ENCODE data around the gene PTDSS2. TPM values are rescaled to one million over a fixed set of nuclear protein-coding genes. Genes with fewer than 3 reads are reported as not detected.

The PTDSS2 gene
- total and polyA plus RNA-seq, 4 experiments from 2014 or later = 5.5 to 26.1 (median 14.8) TPM

DNA sequence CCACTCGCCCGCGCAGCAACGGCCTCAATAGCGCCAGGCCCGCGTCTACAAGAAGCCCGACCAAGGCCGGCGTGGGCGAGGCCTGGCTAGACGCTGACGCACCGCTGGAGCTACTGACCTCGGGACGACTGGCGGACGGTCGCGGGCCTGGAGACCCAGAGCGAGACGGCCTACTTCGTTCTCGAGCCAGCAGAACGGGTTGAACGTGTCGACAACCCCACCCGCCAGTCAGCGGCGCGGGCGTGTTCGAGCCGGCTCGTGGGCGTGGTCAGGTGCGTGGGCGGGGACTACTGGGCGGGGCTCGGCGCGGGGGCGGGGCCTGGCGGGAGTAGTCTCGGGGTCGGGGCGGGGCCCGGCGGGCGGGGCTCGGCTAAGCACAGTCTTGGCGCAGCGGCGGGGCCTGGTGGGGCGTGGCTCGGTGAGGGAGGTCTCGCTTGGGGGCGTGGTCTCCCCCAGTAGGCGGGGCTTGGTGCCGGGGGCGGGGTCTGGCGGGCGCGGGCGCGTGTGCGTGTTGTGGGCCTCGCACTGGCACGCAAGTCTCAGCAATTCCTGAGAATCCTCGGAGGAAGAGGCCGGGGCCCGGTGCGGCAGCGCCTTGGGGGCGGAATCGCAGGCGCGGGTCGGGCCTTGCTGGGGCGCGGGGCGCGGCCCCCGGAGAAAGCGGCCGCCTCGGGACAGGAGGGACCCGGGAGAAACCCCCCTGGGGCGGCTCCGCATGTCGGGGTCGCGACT is 57.1 kb downstream of the PTDSS2 start, which contains the start of gene RNH1:
TSS of gene RNH1 (minus strand) at position 248 of the 732 bp plus-strand sequence. CDS start 5,080 bp downstream, outside the sequence.
- peak; percentile 96 to 98 (median 97) for DNase-seq
- peak within 1 kb of the TSS; percentile 100 for H3K27ac Mint-ChIP-seq
- H3K27me3 Mint-ChIP-seq = no peaks in the 10 kb centered on the region
- peaks cover 5 to 42% (median 25%) of the 10 kb centered on the region in 4 donors for H3K4me1 Mint-ChIP-seq
- peaks cover 35% of the 10 kb centered on the region for H3K4me1 ChIP-seq (ENCODE audit: insufficient read depth, low read length)
- no peaks in the 10 kb centered on the region for H3K27me3 ChIP-seq (ENCODE audit: insufficient read depth, low read length)
- no peaks in the 10 kb centered on the region for H3K9me3 Mint-ChIP-seq
- ChIA-PET POLR2A (ENCODE audit: partially characterized antibody) (interaction anchor here (0.8 to 3.4 kb wide), 36 partner anchors 9 to 336 kb away, joined by 3 to 47 read pairs (median 5); partner anchors contain the start of genes BET1L, DEAF1, HRAS and LRRC56), CTCF (ENCODE audit: partially characterized antibody) (interaction anchor here (1.2 to 2.5 kb wide), 3 partner anchors 11 to 59 kb away, joined by 4 to 14 read pairs (median 5); partner anchors contain the start of gene PTDSS2)
- intact Hi-C loops (cut with micrococcal nuclease) = loop anchor here (1.0 to 2.0 kb wide), 10 partner anchors 11 to 300 kb away; partner anchors contain the start of genes BET1L, DEAF1, HRAS and PHRF1
- H3K9me3 ChIP-seq (ENCODE audit: control insufficient read depth in 1 of 2, low read length in 2 of 2) = no peaks in the 10 kb centered on the region
- H3K36me3 ChIP-seq (ENCODE audit: insufficient read depth, low read length) = peaks cover 3% of the 10 kb centered on the region
- H3K4me3 ChIP-seq (ENCODE audit: low read length in 2 of 2) = peak within 1 kb of the TSS; percentile 91 to 99
- H3K36me3 Mint-ChIP-seq = peaks cover 9 to 20% of the 10 kb centered on the region in 2 donors
- peak within 1 kb of the TSS; percentile 95 to 100 (median 98) for H3K4me3 Mint-ChIP-seq
- peak within 1 kb of the TSS; percentile 100 for H3K27ac ChIP-seq (ENCODE audit: low read depth, low read length)

DNA sequence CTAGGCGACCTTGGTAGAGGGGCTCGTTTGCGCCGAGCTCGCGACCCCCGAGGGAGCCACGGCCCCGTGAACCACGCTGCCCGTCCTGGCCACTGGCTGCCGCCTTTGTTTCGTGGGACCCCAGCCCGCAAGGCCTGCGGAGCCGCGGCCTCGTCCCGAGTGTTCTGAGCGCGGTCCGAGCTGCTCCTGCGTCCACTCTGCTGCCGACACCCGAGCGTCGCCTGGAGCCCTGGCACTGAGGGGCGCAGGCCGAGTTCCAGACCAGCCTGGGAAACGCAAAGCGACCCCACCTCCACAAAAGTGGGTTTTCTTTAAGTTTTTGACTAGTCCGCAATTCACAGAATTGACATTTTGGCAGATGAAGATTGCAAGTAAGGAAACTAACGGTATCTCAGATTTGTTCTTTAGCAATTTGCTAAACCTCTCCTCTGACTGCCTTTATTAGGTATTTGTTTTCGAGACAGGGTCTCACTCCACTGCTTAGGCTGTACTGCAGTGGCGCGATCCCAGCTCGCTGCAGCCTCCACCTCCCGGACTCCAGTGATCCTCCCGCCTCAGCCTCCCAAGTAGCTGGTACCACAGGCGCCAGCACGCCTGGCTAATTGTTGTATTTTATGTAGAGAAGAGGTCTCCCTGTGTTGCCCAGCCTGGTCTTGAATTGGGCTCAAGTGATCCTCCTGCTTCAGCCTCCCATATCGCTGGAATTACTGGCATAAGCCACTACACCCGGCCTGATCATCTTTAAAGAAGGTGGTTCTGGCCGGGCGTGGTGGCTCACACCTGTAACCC is 57.8 kb downstream of the PTDSS2 start:
- CTCF ChIA-PET (ENCODE audit: partially characterized antibody) = interaction anchor here (3.5 kb wide), 1 partner anchor 11 kb away, joined by 23 read pairs; no protein-coding TSS in a partner anchor
- POLR2A ChIA-PET (ENCODE audit: partially characterized antibody) = interaction anchor here (1.8 to 3.4 kb wide), 6 partner anchors 10 to 301 kb away, joined by 5 to 47 read pairs (median 18); partner anchors contain the start of genes BET1L, HRAS, LRRC56 and RIC8A
- Histone ChIP-seq H3K36me3 (ENCODE audit: insufficient read depth, low read length) (peaks cover 3% of the 10 kb centered on the region), H3K27ac (ENCODE audit: low read depth, low read length) (peak overlapping the region; percentile 100), H3K4me1 (ENCODE audit: insufficient read depth, low read length) (peaks cover 35% of the 10 kb centered on the region), H3K27me3 (ENCODE audit: insufficient read depth, low read length) (no peaks in the 10 kb centered on the region), H3K4me3 (ENCODE audit: low read length in 2 of 2) (peak overlapping the region in 1 of 2 donors; percentile 59), H3K9me3 (ENCODE audit: control insufficient read depth in 1 of 2, low read length in 2 of 2) (no peaks in the 10 kb centered on the region)
- Mint-ChIP-seq H3K36me3 (peaks cover 9 to 23% of the 10 kb centered on the region in 2 donors), H3K27ac (peak overlapping the region in 6 of 7 donors; percentile 18 to 83 (median 58)), H3K4me1 (peaks cover 5 to 42% (median 25%) of the 10 kb centered on the region in 4 donors), H3K9me3 (no peaks in the 10 kb centered on the region), H3K4me3 (peak overlapping the region; percentile 61 to 97 (median 68)), H3K27me3 (no peaks in the 10 kb centered on the region)
- DNase-seq = no peak
- intact Hi-C loops (cut with micrococcal nuclease) = loop anchor here (1.0 to 2.0 kb wide), 6 partner anchors 10 to 241 kb away; partner anchors contain the start of genes DEAF1, PHRF1, SIGIRR and TMEM80

DNA sequence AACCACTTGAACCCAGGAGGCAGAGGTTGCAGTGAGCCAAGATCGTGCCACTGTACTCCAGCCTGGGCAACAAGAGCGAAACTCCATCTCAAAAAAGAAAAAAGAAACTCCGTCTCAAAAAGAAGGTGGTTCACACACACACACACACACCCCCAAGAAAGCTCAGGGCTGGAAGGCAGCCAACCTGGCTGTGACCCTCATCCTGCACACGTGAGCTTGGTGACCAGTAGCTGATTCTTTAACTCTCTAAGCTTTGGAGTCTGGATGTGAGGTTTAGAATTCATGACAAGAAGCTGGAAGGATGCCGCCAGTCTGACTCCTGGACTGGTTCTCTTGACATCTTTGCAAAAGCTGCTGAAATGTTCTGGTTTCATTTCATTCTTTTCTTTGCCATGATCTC is 58.9 kb downstream of the PTDSS2 start:
- Mint-ChIP-seq H3K4me1 (peaks cover 5 to 33% (median 19%) of the 10 kb centered on the region in 4 donors), H3K9me3 (no peaks in the 10 kb centered on the region), H3K36me3 (peaks cover 9 to 23% of the 10 kb centered on the region in 2 donors), H3K27me3 (no peaks in the 10 kb centered on the region), H3K27ac (peak overlapping the region in 3 of 7 donors; percentile 4 to 63 (median 52)), H3K4me3 (peak overlapping the region in 2 of 8 donors; percentile 50 to 59)
- POLR2A ChIA-PET (ENCODE audit: partially characterized antibody) = interaction anchor here (1.9 kb wide), 2 partner anchors 9 to 102 kb away, joined by 5 read pairs; no protein-coding TSS in a partner anchor
- Histone ChIP-seq H3K9me3 (ENCODE audit: control insufficient read depth in 1 of 2, low read length in 2 of 2) (no peaks in the 10 kb centered on the region), H3K27me3 (ENCODE audit: insufficient read depth, low read length) (no peaks in the 10 kb centered on the region), H3K27ac (ENCODE audit: low read depth, low read length) (no peak overlapping the region), H3K4me3 (ENCODE audit: low read length in 2 of 2) (no peak overlapping the region), H3K36me3 (ENCODE audit: insufficient read depth, low read length) (peaks cover 3% of the 10 kb centered on the region), H3K4me1 (ENCODE audit: insufficient read depth, low read length) (peaks cover 30% of the 10 kb centered on the region)
- intact Hi-C loops (cut with micrococcal nuclease) = no loop called here
- CTCF ChIA-PET (ENCODE audit: partially characterized antibody) = interaction anchor here (1.6 to 3.5 kb wide), 2 partner anchors 10 to 60 kb away, joined by 6 to 23 read pairs; no protein-coding TSS in a partner anchor
- DNase-seq = no peak

DNA sequence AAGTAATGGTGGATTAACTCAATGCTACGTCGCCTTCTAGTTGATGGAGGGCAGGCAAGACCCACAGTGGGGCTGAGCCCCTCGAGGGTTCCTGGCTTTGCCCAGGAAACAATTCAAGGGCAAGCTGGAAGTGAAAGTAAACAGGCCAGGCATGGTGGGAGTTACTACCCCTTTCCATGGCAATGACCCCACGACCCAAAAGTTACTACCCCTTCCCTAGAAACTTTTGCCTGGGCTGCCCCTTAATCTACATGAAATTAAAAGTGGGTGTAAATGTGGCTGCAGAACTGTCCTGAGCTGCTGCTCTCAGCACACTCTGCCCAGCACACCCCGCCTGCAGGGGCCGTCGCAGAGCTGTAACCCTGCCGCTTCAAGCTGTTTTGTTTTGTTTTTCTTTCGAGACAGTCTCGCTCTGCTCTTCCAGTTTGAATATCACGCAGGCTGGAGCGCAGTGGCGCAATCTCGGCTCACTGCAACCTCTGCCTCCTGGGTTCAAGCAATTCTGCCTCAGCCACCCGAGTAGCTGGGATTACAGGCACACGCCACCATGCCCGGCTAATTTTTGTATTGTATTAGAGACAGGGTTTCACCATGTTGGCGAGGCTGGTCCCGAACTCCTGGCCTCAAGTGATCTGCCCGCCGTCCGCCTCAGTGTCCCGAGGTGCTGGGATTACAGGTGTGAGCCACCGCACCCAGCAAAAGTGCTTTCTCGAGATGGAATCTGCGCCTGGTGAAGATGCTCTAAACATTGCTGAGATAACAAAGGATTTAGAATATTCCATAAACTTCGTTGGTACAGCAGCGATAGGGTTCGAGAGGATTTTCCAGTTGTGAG is 62.9 kb downstream of the PTDSS2 start:
- intact Hi-C loops (cut with micrococcal nuclease) = no loop called here
- H3K9me3 Mint-ChIP-seq = peaks cover 0 to 13% (median 1%) of the 10 kb centered on the region in 8 donors
- peaks cover 2% of the 10 kb centered on the region for H3K36me3 ChIP-seq (ENCODE audit: insufficient read depth, low read length)
- H3K4me3 ChIP-seq (ENCODE audit: low read length in 2 of 2) = no peak overlapping the region
- H3K27me3 ChIP-seq (ENCODE audit: insufficient read depth, low read length) = no peaks in the 10 kb centered on the region
- CTCF ChIA-PET (ENCODE audit: partially characterized antibody) = no interaction called here
- no peak overlapping the region for H3K27ac ChIP-seq (ENCODE audit: low read depth, low read length)
- POLR2A ChIA-PET (ENCODE audit: partially characterized antibody) = interaction anchor here (2.2 kb wide), 1 partner anchor 107 kb away, joined by 5 read pairs; no protein-coding TSS in a partner anchor
- H3K36me3 Mint-ChIP-seq = peaks cover 9 to 15% of the 10 kb centered on the region in 2 donors
- H3K27ac Mint-ChIP-seq = peak overlapping the region in 1 of 7 donors; percentile 6
- H3K27me3 Mint-ChIP-seq = no peaks in the 10 kb centered on the region
- peaks cover 2% of the 10 kb centered on the region for H3K4me1 ChIP-seq (ENCODE audit: insufficient read depth, low read length)
- no peaks in the 10 kb centered on the region for H3K9me3 ChIP-seq (ENCODE audit: control insufficient read depth in 1 of 2, low read length in 2 of 2)
- H3K4me1 Mint-ChIP-seq = peaks cover 0 to 5% (median 2%) of the 10 kb centered on the region in 4 donors
- no peak overlapping the region for H3K4me3 Mint-ChIP-seq
- no peak for DNase-seq

DNA sequence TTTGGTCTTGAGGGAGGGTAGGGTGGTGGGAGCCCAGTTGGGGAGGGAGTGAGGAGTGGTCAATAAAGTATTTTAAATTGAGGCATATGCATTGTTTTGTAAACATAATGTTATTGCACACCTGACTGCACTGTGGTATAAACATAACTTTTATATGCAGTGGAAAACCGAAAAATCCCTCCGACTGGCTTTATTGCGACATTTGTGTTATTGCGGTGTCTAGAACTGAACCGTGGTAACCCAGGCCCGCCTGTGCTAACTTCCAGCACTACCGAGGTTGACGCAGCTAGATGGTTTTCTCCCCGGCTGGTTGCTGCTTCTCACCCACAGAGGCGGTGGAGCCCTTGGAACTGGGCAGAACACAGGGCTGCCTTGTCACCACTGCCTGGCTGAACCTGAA is 64.5 kb downstream of the PTDSS2 start:
- H3K27me3 Mint-ChIP-seq = no peaks in the 10 kb centered on the region
- no peak overlapping the region for H3K4me3 Mint-ChIP-seq
- intact Hi-C loops (cut with micrococcal nuclease) = loop anchor here (5.0 kb wide), 1 partner anchor 207 kb away; the partner anchor contains the start of gene IFITM2
- Histone ChIP-seq H3K4me3 (ENCODE audit: low read length in 2 of 2) (no peak overlapping the region), H3K4me1 (ENCODE audit: insufficient read depth, low read length) (peaks cover 4% of the 10 kb centered on the region), H3K36me3 (ENCODE audit: insufficient read depth, low read length) (no peaks in the 10 kb centered on the region), H3K27ac (ENCODE audit: low read depth, low read length) (no peak overlapping the region), H3K27me3 (ENCODE audit: insufficient read depth, low read length) (no peaks in the 10 kb centered on the region), H3K9me3 (ENCODE audit: control insufficient read depth in 1 of 2, low read length in 2 of 2) (no peaks in the 10 kb centered on the region)
- H3K4me1 Mint-ChIP-seq = peaks cover 2 to 5% (median 3%) of the 10 kb centered on the region in 4 donors
- POLR2A ChIA-PET (ENCODE audit: partially characterized antibody) = interaction anchor here (0.9 to 2.5 kb wide), 2 partner anchors 8 to 21 kb away, joined by 3 to 5 read pairs; partner anchors contain the start of genes HRAS and RNH1
- H3K36me3 Mint-ChIP-seq = peaks cover 9 to 14% of the 10 kb centered on the region in 2 donors
- peak overlapping the region in 1 of 7 donors; percentile 5 for H3K27ac Mint-ChIP-seq
- peaks cover 0 to 13% (median 1%) of the 10 kb centered on the region in 8 donors for H3K9me3 Mint-ChIP-seq
- DNase-seq = no peak
- CTCF ChIA-PET (ENCODE audit: partially characterized antibody) = no interaction called here

DNA sequence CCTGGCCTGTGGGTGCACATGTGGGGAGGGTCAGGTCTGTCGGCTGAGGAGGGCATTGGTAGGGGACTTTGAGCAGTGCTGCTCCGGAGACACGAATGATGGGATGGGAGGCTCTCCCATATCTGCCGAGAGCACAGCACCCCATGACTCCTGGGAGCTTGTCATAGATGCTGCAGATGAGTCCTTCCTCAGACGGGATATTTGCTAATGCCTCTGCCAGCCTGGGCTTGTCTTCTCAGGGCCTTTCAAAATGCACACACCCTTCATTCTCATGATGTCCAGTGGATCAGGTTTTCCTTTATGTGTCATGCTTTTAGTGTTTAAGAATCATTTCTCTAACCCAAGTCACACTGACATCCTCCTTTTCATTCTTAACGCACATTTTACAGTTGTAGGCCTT is 65.1 kb downstream of the PTDSS2 start:
- intact Hi-C loops (cut with micrococcal nuclease) = loop anchor here (5.0 kb wide), 1 partner anchor 208 kb away; the partner anchor contains the start of gene IFITM2
- CTCF ChIA-PET (ENCODE audit: partially characterized antibody) = no interaction called here

More for the DNA sequence above, 65.1 kb downstream of the PTDSS2 start:
- no peaks in the 10 kb centered on the region for H3K27me3 Mint-ChIP-seq
- H3K36me3 ChIP-seq (ENCODE audit: insufficient read depth, low read length) = no peaks in the 10 kb centered on the region
- peaks cover 0 to 13% (median 1%) of the 10 kb centered on the region in 8 donors for H3K9me3 Mint-ChIP-seq
- peaks cover 5 to 9% of the 10 kb centered on the region in 2 donors for H3K36me3 Mint-ChIP-seq
- H3K27ac ChIP-seq (ENCODE audit: low read depth, low read length) = no peak overlapping the region
- no peak for DNase-seq
- peak overlapping the region in 1 of 7 donors; percentile 5 for H3K27ac Mint-ChIP-seq
- no peaks in the 10 kb centered on the region for H3K9me3 ChIP-seq (ENCODE audit: control insufficient read depth in 1 of 2, low read length in 2 of 2)
- POLR2A ChIA-PET (ENCODE audit: partially characterized antibody) = interaction anchor here (2.5 kb wide), 1 partner anchor 9 kb away, joined by 5 read pairs; the partner anchor contains the start of gene RNH1
- no peak overlapping the region for H3K4me3 Mint-ChIP-seq
- no peaks in the 10 kb centered on the region for H3K27me3 ChIP-seq (ENCODE audit: insufficient read depth, low read length)
- peaks cover 4% of the 10 kb centered on the region for H3K4me1 ChIP-seq (ENCODE audit: insufficient read depth, low read length)
- H3K4me1 Mint-ChIP-seq = peaks cover 2 to 5% (median 3%) of the 10 kb centered on the region in 4 donors
- H3K4me3 ChIP-seq (ENCODE audit: low read length in 2 of 2) = no peak overlapping the region

All from CD4-positive, alpha-beta memory T cell (primary cell).